CD4-positive, alpha-beta T cell treated with Interleukin-4 for 1 hour (primary cell): ENCODE data around the gene SRMS.
"Not testable (repeated sequence)": the region's sequence is repeated elsewhere in the genome, so short reads cannot be mapped to it uniquely, and the experiment has no call there.

Experiments used
- DNase-seq, 2 donors: peaks; one replicate each; pipeline ENCODE4 v3.0.0-alpha.2; 2020 to 2022

SRMS gene

DNA sequence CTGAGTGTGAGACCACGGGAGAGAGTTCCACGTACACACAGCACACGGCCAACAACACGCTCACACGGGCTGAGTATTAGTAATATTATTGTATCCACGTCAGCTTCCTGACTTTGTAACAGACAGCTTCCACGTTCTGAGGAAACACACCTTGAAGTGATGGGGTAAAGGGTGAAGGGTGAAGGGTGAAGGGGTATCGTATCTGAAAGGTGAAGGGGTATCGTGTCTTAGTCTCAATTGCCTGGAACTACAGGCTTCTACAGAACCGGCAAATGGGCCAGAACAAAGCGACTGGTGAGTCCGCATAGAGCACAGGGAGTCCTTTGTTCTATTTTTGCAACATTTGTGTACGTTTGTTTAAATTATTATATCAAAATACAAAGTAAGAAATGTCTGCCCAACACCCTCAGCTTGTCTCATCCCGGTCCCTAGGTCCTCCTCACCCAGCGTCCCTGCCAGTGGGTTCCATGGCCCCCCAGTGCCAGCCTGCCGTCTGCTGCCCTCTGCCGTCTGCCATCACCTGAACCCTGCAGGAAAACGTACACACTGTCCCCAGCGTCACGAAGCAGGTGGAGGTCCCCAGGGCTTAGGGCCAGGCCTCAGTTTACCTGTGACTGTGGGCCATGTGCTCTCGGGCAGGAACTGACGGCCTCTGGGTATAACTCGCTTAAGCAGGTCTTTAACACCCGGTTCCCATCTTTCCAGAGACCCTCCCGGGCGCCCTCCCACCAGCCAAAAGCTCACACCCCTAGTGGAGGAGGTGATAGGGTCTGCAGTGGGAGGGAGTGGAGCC is 30.9 kb upstream of the SRMS start:
- no peak for DNase-seq

DNA sequence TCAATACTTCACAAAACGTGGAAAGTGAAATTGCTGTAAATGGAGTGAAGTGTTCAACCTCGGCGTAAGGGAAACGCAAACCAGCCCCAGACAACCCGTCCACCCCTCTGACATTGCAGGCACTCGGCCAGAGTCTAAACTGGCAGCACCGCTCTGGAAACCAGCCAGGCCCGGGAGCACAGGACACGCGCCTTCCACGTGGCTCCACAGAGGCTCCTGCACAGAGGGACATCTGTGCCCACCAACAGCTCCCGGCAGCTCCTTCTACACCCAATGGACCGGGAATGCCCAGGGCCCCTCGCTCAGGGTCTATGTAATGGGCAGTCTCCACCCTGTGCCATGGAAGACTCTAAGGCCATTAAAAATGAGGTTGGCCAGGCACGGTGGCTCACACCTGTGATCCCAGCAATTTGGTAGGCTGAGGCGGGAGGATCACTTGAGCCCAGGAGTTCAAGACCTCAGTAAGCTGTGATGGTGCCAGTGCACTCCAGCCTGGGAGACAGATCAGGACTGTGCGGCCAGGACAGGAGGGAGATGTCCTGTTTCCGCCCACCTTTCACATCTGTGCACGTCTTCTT is 29.9 kb upstream of the SRMS start:
- DNase-seq, result no peak

GRCh38 chr20:63576311-63576710 is 28.8 kb upstream of the SRMS start:
- DNase-seq, result no peak

GRCh38 chr20:63574829-63575743 is 27.5 kb upstream of the SRMS start:
- no peak for DNase-seq

GRCh38 chr20:63574156-63574828 is 26.7 kb upstream of the SRMS start, which contains the start of gene HELZ2:
TSS of gene HELZ2 (minus strand) at chr20:63574239. CDS start at chr20:63572385, 1,854 bp downstream.
- peak; percentile 82 to 83 for DNase-seq

DNA sequence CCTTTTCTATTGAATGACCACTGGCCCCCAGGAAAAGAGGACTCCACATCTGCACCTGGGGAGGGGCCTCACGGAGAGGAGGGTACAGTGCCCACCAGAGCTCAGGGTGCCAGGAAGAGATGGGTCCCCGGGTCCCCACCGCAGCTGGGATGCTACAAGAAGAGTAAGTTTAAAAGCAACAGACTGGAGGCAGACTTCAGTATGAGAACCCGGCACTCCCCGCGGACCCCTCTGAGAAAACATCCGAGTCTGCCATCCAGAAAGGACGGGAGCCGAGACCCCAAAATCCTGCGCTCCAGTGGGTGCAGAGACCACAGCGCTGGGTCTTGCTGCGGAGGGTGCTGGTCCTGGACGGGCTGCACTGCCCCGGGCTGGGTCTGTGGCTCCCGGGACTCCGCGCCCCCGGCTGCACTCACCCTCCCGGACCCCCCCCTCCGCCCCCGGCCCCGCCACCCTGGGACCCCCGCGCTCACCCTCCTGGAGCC is 26.1 kb upstream of the SRMS start:
- no peak for DNase-seq

DNA sequence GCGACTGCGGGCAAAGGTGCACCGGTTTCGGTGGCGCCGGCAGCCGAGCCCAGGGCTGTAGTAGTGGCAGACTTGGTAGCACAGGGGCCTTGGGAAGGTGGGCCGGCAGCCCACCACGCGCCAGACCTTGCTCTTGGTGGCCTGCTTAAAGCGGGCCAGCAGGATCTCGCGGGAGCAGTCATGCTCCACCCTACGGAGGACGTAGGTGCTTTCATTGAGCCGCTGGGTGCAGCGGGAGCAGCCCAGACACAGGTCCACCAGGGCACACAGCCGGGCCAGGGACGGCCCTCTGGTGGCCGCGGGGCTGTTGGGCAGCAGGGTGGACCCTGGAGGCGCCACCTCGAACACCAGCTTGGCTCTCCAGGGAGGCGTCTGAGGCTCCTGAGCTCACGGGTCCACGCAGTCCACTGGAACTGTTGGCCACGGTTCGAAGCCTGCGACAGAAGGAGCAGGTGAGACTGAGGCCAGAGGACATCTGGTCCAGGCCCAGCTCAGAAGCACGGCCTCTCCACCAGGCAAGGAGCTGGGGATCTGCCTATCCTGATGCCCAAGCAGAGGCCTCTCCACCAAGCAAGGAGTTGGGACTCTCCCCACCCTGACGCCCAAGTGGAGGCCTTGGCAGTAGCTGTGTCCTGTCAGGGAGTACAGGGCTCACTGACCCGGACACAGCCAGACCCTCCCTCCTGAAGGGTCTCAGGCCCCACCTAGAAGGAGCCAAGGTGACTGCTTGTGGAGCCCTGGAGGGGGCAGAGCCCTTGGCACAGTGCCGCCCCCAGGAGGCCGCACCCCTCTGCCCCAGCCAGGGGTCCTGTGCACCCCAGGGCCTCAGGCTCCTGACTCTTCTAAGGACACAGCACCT is 25.5 kb upstream of the SRMS start:
- DNase-seq, result no peak

GRCh38 chr20:63572071-63572787 is 24.7 kb upstream of the SRMS start:
- DNase-seq, result no peak

DNA sequence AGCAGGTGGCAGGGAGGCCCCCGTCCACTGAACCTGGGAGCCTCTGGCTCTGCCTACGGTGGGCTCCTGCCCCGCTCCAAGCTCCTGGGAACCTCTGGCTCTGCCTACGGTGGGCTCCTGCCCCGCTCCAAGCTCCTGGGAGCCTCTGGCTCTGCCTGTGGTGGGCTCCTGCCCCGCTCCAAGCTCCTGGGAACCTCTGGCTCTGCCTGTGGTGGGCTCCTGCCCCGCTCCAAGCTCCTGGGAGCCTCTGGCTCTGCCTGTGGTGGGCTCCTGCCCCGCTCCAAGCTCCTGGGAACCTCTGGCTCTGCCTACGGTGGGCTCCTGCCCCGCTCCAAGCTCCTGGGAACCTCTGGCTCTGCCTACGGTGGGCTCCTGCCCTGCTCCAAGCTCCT is 23.5 kb upstream of the SRMS start:
- not testable (repeated sequence) for DNase-seq

GRCh38 chr20:63570281-63571086 is 22.9 kb upstream of the SRMS start:
- DNase-seq, result no peak

DNA sequence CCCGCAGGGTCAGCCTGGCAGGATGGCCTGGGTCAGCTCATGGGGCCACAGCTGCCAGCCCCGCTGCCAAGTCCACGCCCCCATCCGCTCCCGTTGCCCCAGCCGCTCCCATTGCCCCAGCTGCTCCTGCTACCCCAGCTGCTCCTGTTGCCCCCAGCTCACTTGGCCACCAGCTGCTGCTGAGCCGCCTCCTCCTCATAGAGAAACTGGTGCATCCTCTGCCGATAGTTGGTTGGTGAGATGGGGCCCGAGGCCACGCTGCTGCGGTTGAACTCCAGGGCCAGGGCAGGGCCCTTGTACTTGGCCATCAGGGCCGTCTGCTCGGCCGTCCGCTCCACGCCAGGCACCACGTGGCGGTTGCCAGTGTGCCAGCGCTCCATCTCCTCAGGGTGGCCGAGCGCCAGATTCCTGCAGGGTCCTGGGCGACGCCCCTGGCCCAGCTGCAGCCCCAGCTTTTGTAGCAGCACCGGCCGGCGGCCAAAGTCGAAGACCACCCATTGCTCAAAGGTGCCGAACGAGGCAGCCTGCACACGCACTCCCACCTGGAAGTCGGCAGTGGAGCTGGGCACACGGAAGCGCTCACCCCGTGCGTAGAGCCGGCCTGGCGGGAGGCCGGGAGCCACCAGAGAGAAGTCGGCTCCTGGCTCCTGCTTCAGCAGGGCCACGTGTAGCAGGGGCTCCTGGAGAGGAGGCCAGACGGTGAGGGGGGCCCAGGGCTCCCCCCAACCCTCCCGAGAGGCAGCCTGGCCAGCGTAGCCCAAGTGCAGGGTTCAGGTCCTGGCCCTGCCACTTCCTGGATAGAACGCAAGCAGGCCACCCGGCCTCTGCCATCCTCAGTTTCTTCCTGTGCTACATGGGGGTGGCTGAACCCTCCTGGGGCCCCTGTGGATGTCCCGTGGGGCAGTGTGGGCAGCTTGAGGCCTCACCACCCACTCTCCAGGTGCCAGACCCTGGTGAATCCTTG is 21.7 kb upstream of the SRMS start:
- DNase-seq, result no peak

- DNase-seq, result no peak
Measured at GRCh38 chr20:63568170-63568981, 20.8 kb upstream of the SRMS start.

DNA sequence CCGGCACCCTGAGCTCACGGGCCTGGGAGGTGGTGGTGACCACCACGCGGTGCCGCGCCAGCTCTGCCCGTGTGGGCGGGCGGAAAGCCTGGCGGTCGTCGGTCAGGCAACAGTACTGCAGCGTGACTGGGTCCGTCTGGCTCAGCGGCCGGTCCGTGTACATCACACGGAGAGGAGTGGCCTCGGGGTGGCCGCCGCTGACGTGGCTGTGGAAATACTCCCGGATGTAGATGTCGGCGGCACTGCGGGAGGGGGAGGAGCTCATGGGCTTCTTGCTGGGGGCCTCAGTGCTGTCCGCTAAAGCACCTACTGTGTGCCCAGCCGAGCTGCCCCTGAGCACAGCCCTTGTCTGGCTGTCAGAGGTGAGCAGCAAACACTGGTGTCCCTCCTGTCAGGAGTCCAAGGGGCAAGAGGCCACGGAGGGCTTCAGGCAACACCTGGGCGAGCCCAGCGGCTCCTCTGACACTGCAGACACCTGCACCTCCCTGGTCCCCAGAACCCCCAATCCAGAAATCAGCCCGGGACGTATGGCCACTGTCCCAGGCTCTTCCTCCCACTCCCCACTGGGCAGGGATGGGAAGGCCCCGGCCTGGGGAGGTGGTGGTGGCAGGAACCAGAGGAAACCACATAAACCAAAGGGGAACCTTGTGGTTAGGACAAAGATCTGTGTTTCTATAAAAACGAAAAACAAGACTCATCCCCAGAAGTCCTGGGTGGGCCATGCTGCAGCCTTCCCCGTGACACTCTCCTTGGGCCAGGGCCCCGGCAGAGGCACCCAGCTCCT is 20.0 kb upstream of the SRMS start:
- DNase-seq, result peak; percentile 71

GRCh38 chr20:63567136-63567385 is 19.5 kb upstream of the SRMS start:
- DNase-seq, result peak; percentile 20 to 39

DNA sequence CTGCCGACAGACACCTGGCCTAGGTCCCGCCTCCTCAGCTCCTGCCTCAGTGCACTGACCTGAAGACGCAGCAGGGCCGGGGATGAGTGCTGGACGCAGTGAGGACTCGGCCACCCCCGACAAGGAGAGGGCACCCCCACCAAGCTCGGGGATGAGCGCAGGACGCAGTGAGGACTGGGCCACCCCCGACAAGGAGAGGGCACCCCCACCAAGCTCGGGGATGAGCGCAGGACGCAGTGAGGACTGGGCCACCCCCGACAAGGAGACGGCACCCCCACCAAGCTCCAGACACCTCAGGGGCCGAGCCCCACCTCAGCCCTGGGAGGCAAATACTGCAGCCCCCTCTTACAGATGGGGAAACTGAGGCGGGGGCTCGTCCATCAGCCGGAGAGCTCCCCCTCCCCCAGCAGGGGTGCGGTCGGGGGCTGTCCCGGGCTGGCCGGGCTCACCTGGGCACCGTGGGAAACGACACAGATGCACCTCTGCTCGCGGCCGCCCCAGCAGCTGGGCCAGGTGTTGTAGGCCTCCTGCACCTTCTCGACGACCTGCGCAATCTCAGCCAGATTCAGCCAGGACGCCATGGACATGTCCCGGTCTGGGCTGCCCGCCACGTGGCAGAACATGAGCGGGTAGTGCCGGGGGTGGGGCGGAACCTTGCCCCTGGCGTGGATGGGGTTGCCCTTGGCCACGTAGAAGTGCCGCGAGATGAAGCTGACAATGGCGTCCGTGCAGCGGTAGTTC is 19.0 kb upstream of the SRMS start:
- no peak for DNase-seq

- no peak for DNase-seq
Measured at GRCh38 chr20:63565699-63566335, 18.3 kb upstream of the SRMS start.
